Measurements from ENCODE around the gene PGM2.

GRCh38 chr4:37830640-37831039, 4.2 kb downstream of the PGM2 start:
- TF ChIP-seq, protein P1, sequence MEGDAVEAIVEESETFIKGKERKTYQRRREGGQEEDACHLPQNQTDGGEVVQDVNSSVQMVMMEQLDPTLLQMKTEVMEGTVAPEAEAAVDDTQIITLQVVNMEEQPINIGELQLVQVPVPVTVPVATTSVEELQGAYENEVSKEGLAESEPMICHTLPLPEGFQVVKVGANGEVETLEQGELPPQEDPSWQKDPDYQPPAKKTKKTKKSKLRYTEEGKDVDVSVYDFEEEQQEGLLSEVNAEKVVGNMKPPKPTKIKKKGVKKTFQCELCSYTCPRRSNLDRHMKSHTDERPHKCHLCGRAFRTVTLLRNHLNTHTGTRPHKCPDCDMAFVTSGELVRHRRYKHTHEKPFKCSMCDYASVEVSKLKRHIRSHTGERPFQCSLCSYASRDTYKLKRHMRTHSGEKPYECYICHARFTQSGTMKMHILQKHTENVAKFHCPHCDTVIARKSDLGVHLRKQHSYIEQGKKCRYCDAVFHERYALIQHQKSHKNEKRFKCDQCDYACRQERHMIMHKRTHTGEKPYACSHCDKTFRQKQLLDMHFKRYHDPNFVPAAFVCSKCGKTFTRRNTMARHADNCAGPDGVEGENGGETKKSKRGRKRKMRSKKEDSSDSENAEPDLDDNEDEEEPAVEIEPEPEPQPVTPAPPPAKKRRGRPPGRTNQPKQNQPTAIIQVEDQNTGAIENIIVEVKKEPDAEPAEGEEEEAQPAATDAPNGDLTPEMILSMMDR (IDR thresholded peaks at IDR 0.05; ENCODE audit: low read depth, low read length, missing input control), result no peak
- TF ChIP-seq, protein P2, sequence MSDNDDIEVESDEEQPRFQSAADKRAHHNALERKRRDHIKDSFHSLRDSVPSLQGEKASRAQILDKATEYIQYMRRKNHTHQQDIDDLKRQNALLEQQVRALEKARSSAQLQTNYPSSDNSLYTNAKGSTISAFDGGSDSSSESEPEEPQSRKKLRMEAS (IDR thresholded peaks at IDR 0.05), result no peak
- TF ChIP-seq FOXA1 (IDR thresholded peaks at IDR 0.05), result no peak
- TF ChIP-seq, protein P3, sequence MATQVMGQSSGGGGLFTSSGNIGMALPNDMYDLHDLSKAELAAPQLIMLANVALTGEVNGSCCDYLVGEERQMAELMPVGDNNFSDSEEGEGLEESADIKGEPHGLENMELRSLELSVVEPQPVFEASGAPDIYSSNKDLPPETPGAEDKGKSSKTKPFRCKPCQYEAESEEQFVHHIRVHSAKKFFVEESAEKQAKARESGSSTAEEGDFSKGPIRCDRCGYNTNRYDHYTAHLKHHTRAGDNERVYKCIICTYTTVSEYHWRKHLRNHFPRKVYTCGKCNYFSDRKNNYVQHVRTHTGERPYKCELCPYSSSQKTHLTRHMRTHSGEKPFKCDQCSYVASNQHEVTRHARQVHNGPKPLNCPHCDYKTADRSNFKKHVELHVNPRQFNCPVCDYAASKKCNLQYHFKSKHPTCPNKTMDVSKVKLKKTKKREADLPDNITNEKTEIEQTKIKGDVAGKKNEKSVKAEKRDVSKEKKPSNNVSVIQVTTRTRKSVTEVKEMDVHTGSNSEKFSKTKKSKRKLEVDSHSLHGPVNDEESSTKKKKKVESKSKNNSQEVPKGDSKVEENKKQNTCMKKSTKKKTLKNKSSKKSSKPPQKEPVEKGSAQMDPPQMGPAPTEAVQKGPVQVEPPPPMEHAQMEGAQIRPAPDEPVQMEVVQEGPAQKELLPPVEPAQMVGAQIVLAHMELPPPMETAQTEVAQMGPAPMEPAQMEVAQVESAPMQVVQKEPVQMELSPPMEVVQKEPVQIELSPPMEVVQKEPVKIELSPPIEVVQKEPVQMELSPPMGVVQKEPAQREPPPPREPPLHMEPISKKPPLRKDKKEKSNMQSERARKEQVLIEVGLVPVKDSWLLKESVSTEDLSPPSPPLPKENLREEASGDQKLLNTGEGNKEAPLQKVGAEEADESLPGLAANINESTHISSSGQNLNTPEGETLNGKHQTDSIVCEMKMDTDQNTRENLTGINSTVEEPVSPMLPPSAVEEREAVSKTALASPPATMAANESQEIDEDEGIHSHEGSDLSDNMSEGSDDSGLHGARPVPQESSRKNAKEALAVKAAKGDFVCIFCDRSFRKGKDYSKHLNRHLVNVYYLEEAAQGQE (IDR thresholded peaks at IDR 0.05), result no peak
- TF ChIP-seq TAF1 (conservative IDR thresholded peaks at IDR 0.05), result no peak
- no peak for TF ChIP-seq GABPA (IDR thresholded peaks at IDR 0.05 in 1 of 2, conservative IDR thresholded peaks at IDR 0.05 in 1 of 2)
- no peak for TF ChIP-seq YY1 (IDR thresholded peaks at IDR 0.05)
- TF ChIP-seq RAD21 (IDR thresholded peaks at IDR 0.05), result no peak
- TF ChIP-seq SP1 (IDR thresholded peaks at IDR 0.05), result no peak
- TF ChIP-seq EGR1 (IDR thresholded peaks at IDR 0.05; ENCODE audit: low read depth in 2 of 2), result no peak
- no peak for TF ChIP-seq HNF4G (IDR thresholded peaks at IDR 0.05)
- TF ChIP-seq FOXA2 (IDR thresholded peaks at IDR 0.05), result no peak
- TF ChIP-seq ATF3 (IDR thresholded peaks at IDR 0.05), result no peak

All from liver (tissue), 3 donors.